HG03520 (cell line): ENCODE measurements around the gene SUCLG1.
"Not testable (repeated sequence)": the region's sequence is repeated elsewhere in the genome, so short reads cannot be mapped to it uniquely, and the experiment has no call there.

Experiments used
- ATAC-seq: cut with Tn5 transposase; IDR thresholded peaks from one replicate; pipeline ENCODE4 v1.9.1; 2021; ENCODE audit warnings: mild to moderate bottlenecking, moderate library complexity; ENCODE audit not compliant: unreplicated experiment

The SUCLG1 gene

DNA sequence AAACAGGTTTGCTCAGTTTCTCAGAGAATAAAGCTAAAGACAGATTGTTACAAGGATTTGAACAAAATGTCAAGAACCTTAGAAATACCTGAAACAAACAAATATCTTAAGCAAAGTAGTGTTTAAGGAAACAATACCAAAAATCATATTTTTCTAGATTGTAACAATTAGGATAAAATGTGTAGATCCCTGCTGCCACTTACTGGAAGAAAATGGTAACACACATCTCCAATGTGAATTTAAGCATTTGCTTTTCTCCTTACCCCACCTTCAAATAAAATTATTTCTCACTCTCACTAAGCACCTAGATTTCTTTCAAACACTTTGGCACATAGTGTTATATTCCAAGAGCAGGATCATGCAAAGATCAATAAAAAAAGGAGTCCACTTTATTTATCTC is 34.9 kb downstream of the SUCLG1 start:
- no peak for ATAC-seq

DNA sequence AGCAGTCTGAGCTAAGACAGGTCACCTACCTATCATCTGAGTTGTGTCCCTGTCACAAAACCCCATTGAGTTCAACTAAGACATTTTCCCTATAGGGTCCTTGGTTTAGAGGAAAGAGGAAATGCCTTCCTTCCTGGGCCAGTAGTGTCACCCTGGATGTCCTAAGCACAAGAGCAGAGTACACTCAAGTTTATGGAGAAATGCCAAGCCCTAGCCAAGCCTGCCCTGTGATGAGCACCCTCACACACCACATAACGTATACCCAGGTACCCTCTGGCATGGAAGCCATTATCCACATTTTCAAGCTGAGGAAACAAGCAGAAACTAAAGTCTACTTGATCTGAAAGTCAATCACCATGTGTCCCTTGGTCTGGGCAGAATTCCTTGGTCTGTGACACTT is 37.3 kb downstream of the SUCLG1 start:
- no peak for ATAC-seq

GRCh38 chr2:84421197-84421596 is 37.9 kb downstream of the SUCLG1 start:
- ATAC-seq: no peak

- no peak for ATAC-seq
Observed at GRCh38 chr2:84417453-84418145, 41.5 kb downstream of the SUCLG1 start.

DNA sequence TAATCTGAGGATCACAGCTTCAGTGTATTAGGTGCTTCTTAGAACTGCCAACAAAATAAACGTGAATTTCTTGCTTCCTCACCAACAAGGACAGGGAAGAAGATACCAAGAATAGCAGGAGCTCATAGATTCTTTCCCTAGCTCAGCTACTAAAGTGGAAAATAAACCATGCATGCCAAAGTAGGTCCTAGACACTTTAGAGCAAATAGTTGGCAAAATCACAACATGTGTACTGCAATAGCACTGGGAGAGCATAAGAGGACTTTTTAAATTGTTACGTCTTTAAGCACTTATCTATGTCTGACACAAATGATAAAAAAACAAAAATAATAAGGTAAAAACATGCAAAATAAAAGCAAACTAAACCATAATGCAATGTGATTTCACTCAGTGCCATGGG is 49.5 kb downstream of the SUCLG1 start:
- no peak for ATAC-seq

GRCh38 chr2:84402111-84402510 is 57.0 kb downstream of the SUCLG1 start:
- not testable (repeated sequence) for ATAC-seq

DNA sequence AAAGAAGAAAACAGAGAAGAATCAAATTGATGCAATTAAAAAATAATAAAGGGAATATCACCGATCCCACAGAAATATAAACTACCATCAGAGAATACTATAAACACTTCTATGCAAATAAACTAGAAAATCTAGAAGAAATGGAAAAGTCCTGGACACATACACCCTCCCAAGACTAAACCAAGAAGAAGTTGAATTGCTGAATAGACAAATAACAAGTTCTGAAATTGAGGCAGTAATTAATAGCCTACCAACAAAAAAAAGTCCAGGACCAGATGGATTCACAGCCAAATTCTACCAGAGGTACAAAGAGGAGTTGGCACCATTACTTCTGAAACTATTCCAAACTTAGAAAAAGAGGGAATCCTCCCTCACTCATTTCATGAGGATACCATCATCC is 59.2 kb downstream of the SUCLG1 start:
- ATAC-seq: not testable (repeated sequence)

- ATAC-seq: no peak
Observed at GRCh38 chr2:84395820-84396219, 63.3 kb downstream of the SUCLG1 start.

DNA sequence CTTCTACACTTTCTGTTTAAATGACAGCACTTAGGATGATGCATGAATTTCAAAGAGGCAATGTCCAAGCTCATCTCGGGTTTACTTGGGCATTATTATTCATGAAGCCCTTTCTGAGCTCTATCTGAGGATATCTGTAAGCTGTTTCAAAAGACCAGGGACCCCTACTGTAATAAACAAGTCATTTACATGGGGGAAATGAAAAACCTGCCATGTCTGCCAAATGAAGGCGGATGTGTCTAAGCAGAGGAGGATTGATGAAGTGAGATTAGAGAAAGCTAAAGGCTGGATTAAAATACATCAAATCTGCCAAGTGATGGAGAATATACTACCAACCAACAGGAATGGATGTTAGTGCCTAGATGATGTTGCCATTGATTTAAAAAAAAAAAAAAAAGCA is 64.5 kb downstream of the SUCLG1 start:
- no peak for ATAC-seq

- no peak for ATAC-seq
Observed at GRCh38 chr2:84393829-84394228, 65.3 kb downstream of the SUCLG1 start.

DNA sequence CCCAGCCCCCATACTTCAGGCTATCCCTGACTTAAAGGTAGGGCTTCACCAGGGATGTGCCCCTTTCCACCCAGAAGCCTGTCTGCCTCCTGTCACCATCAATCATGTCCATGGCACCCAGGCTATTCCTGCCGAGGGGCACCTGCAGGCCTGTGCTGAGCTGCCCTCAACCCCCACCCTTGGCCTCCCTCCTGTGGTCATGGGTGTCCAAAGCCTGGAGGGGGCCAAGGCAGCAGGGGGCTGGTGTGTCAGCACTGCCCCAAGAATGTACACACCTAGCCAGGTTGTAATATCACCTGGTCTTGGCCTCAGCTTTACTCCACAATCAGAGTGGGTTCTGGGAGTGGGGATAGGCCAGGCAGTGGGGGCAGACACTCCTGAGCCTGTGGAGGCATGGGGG is 69.3 kb downstream of the SUCLG1 start:
- no peak for ATAC-seq

GRCh38 chr2:84388921-84389490 is 70.1 kb downstream of the SUCLG1 start:
- ATAC-seq: no peak

DNA sequence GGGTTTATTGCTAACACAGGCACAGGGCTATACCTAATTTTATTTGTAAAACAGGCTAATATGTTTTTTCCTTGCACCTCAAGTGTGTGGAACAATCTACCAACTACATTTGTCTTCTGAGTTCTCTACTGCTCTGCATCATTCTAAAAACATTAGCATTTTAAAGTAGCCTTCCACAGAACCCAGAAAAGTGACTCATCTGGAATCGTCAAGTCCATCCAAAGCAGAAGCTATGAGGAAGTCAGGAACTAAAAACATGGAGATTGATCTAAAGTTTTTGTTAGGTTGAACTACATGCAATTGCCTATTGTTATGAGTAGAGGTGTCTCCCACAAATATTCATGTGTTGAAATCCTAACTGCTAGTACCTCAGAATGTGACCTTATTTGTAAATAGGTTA is 70.9 kb downstream of the SUCLG1 start:
- no peak for ATAC-seq

GRCh38 chr2:84386336-84387040 is 72.6 kb downstream of the SUCLG1 start:
- ATAC-seq: no peak

- ATAC-seq: no peak
Observed at GRCh38 chr2:84383271-84383670, 75.8 kb downstream of the SUCLG1 start.

DNA sequence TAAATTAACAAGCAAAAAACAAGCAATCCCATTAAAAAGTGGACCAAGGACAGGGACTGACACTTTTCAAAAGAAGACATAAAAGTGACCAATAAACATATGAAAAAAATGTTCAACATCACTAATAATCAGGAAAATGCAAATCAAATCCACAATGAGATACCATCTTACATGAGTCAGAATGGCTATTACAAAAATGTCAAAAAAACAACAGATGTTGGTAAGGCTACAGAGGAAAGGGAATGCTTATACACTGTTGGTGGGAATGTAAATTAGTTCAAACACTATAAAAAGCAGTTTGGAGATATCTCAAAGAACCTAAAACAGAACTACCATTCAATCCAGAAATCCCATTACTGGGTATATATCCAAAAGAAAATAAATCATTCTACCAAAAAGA is 78.2 kb downstream of the SUCLG1 start:
- no peak for ATAC-seq

DNA sequence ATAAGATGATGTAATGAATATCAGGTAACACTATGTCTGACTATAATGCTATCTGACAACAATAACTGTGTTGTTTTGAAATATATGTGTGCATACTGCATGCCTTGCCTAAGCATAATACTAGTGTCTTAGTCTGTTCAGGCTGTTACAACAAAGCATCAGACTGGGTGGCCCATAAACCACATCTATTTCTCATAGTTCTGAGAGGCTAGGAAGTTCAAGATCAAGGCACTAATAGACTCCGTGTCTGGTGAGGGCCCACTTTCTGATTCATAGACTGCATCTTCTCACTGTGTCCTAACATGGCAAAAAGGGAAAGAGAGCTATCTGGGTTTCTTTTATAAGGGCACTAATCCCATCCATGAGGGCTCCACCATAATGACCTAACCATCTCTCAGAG is 80.1 kb downstream of the SUCLG1 start:
- ATAC-seq: no peak

DNA sequence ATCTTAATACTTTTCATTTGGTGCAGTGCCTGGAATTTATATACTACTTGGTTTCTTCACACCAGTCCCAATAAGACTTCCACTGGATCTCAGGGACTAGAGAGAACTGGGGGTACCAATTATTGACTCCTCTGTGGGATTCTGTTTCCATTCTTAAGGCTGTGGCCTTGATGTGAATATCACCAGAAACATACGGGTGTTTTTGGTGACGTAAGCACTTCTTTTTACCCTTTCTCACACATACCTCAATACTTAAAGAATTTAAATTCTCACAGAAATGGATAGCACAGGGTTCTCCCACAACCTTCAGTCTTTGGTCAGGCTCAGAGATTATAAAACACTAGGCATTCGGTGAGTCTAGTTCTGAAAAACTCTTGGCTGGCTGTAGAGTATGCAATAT is 84.1 kb downstream of the SUCLG1 start:
- no peak for ATAC-seq

DNA sequence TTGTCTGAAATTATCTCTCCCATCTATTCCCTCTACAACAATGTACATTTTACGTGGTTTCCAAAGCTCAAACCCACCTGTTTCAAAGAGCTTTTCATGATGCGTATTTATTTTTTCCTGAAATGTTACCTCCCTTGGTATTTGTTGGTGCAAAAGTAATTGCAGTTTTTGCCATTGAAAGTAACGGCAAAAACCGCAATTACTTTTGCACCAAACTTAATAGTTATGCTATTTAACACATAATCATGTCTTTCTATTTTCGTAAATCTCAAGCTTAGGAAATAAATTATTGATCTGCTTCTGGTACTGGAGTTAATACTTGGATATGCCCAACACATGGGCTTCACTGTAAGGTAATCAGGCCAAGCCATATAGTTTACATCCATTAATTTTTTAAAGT is 85.2 kb downstream of the SUCLG1 start:
- ATAC-seq: no peak
